IgD-negative memory B cell (primary cell): ENCODE measurements around the gene KCNMA1. TPM values are rescaled to one million over a fixed set of nuclear protein-coding genes. Genes with fewer than 3 reads are reported as not detected.

Experiments used
- H3K27ac Mint-ChIP-seq, 3 donors: one replicate each; pipeline ENCODE4 v1.8.0; 2020 to 2022; ENCODE audit warnings: mild to moderate bottlenecking in 3 of 3, mixed read lengths in 3 of 3, moderate library complexity in 1 of 3
- H3K27me3 Mint-ChIP-seq: one replicate; pipeline ENCODE4 v1.8.0; 2021; ENCODE audit warnings: mixed read lengths
- H3K36me3 Mint-ChIP-seq: one replicate; pipeline ENCODE4 v1.8.0; 2020; ENCODE audit warnings: mild to moderate bottlenecking, mixed read lengths
- H3K4me1 Mint-ChIP-seq, 3 donors: one replicate each; pipeline ENCODE4 v1.8.0; 2020 to 2022; ENCODE audit warnings: mixed read lengths in 3 of 3, mild to moderate bottlenecking in 1 of 3
- H3K4me3 Mint-ChIP-seq, 4 donors: one replicate each; pipeline ENCODE4 v1.8.0; 2020 to 2022; ENCODE audit warnings: mild to moderate bottlenecking in 4 of 4, mixed read lengths in 4 of 4, moderate library complexity in 3 of 4
- H3K9me3 Mint-ChIP-seq, 3 donors: one replicate each; pipeline ENCODE4 v1.8.0; 2020 to 2021; ENCODE audit warnings: mixed read lengths in 3 of 3, mild to moderate bottlenecking in 1 of 3
- polyA plus RNA-seq: library from polyadenylated mRNA; unstranded; fragments of 300-500 nt; fragmentation: Illumina TruSeq; gene quantifications from one replicate; pipeline ENCODE4 v1.2.3, GENCODE V29; 2021

KCNMA1 gene
- polyA plus RNA-seq, 1 donor from 2014 or later, result 5.5 TPM

DNA sequence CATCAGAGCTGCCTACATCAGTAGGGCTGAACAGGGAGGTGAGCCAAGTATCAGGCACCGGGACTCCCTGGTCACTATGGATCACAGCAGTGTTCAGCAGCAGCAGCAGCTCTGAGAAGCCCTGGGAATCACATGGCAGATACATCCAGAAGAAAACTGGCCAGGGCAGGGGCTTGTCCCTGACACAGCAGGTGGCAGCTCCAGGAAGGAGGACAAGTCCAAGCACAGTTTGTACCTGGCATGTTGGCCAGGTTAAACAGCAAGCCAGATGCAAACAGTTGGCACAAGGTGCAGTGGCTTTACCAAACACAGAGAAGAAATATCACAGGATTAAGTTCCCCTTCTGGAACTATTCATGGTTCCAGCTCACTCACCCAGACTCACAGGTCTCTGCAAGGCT lies 139.4 kb downstream of the KCNMA1 start:
- H3K9me3 Mint-ChIP-seq, result no peaks in the 10 kb centered on the region
- peaks cover 2% of the 10 kb centered on the region for H3K27me3 Mint-ChIP-seq
- H3K27ac Mint-ChIP-seq, result no peak overlapping the region
- H3K4me3 Mint-ChIP-seq, result no peak overlapping the region
- no peaks in the 10 kb centered on the region for H3K36me3 Mint-ChIP-seq
- H3K4me1 Mint-ChIP-seq, result peaks cover 5 to 11% (median 11%) of the 10 kb centered on the region in 3 donors

GRCh38 chr10:77497748-77498147 lies 139.9 kb downstream of the KCNMA1 start:
- no peaks in the 10 kb centered on the region for H3K36me3 Mint-ChIP-seq
- H3K4me3 Mint-ChIP-seq, result no peak overlapping the region
- H3K4me1 Mint-ChIP-seq, result peaks cover 6 to 15% (median 11%) of the 10 kb centered on the region in 3 donors

GRCh38 chr10:77496941-77497420 lies 140.6 kb downstream of the KCNMA1 start:
- Mint-ChIP-seq H3K27me3 (peaks cover 7% of the 10 kb centered on the region), H3K9me3 (no peaks in the 10 kb centered on the region), H3K36me3 (no peaks in the 10 kb centered on the region), H3K4me1 (peaks cover 6 to 14% (median 11%) of the 10 kb centered on the region in 3 donors), H3K27ac (no peak overlapping the region), H3K4me3 (no peak overlapping the region)

More at GRCh38 chr10:77497748-77498147, 139.9 kb downstream of the KCNMA1 start:
- Mint-ChIP-seq H3K27ac (no peak overlapping the region), H3K9me3 (no peaks in the 10 kb centered on the region), H3K27me3 (peaks cover 5% of the 10 kb centered on the region)

DNA sequence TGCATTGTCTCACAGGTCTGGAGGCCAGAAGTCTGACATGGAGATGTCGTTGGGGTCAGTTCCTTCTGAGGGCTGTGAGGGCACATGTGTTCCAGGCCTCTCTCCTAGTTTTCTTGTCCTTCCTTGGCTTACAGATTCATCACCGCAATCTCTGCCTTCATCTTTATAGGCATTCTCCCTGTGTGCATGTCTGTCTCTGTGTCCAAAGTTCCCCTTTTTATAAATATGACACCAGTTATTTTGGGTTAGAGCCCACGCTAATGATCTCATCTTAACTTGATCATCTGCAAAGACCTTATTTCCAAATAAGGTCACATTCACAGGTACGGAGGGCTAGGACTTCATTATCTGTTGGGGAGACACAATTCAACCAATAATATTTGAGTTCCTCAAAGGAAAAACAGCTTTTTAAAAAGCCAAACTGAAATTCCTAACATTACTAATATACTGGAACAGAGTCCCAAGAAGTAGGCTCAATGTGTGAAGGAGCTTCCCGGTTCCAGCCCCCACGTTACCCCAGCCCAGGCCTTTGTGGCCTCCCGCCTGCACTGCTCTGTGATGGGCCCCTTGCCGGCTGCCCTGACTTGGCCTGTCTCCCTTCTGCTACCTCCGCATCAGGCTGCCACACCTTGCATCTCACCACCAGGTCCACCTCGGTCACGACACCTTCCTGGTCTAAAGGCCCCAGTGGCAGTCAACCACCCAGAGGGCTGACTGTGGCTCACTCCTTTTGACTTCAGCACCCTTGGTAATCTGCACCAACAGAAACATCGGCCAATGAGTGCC lies 142.7 kb downstream of the KCNMA1 start:
- H3K36me3 Mint-ChIP-seq, result no peaks in the 10 kb centered on the region
- H3K27ac Mint-ChIP-seq, result peak overlapping the region in 1 of 3 donors; percentile 83
- H3K4me3 Mint-ChIP-seq, result peak overlapping the region in 1 of 4 donors; percentile 59
- H3K4me1 Mint-ChIP-seq, result peaks cover 4 to 10% (median 5%) of the 10 kb centered on the region in 3 donors
- H3K9me3 Mint-ChIP-seq, result no peaks in the 10 kb centered on the region
- H3K27me3 Mint-ChIP-seq, result peaks cover 7% of the 10 kb centered on the region

GRCh38 chr10:77494327-77494726 lies 143.3 kb downstream of the KCNMA1 start:
- H3K36me3 Mint-ChIP-seq, result no peaks in the 10 kb centered on the region
- H3K27me3 Mint-ChIP-seq, result peaks cover 7% of the 10 kb centered on the region
- no peaks in the 10 kb centered on the region for H3K9me3 Mint-ChIP-seq
- H3K4me1 Mint-ChIP-seq, result peaks cover 4 to 10% (median 5%) of the 10 kb centered on the region in 3 donors
- H3K4me3 Mint-ChIP-seq, result no peak overlapping the region
- H3K27ac Mint-ChIP-seq, result no peak overlapping the region

GRCh38 chr10:77493851-77494261 lies 143.8 kb downstream of the KCNMA1 start:
- Mint-ChIP-seq H3K27ac (no peak overlapping the region), H3K36me3 (no peaks in the 10 kb centered on the region), H3K4me3 (peak overlapping the region in 1 of 4 donors; percentile 78), H3K4me1 (peaks cover 4 to 10% (median 5%) of the 10 kb centered on the region in 3 donors), H3K9me3 (peaks cover 0 to 1% (median 0%) of the 10 kb centered on the region in 3 donors), H3K27me3 (peaks cover 7% of the 10 kb centered on the region)

- Mint-ChIP-seq H3K27me3 (peaks cover 7% of the 10 kb centered on the region), H3K27ac (peak overlapping the region in 2 of 3 donors; percentile 18 to 72), H3K4me1 (peaks cover 4 to 10% (median 5%) of the 10 kb centered on the region in 3 donors), H3K9me3 (peaks cover 0 to 1% (median 0%) of the 10 kb centered on the region in 3 donors), H3K36me3 (no peaks in the 10 kb centered on the region), H3K4me3 (peak overlapping the region in 2 of 4 donors; percentile 32 to 78)
Measured at GRCh38 chr10:77493239-77493806, 144.3 kb downstream of the KCNMA1 start.

- Mint-ChIP-seq H3K4me1 (peaks cover 4 to 10% (median 5%) of the 10 kb centered on the region in 3 donors), H3K27ac (peak overlapping the region in 1 of 3 donors; percentile 11), H3K9me3 (peaks cover 0 to 1% (median 0%) of the 10 kb centered on the region in 3 donors), H3K27me3 (peaks cover 7% of the 10 kb centered on the region), H3K4me3 (peak overlapping the region in 1 of 4 donors; percentile 15), H3K36me3 (no peaks in the 10 kb centered on the region)
Measured at GRCh38 chr10:77492368-77492994, 145.1 kb downstream of the KCNMA1 start.

DNA sequence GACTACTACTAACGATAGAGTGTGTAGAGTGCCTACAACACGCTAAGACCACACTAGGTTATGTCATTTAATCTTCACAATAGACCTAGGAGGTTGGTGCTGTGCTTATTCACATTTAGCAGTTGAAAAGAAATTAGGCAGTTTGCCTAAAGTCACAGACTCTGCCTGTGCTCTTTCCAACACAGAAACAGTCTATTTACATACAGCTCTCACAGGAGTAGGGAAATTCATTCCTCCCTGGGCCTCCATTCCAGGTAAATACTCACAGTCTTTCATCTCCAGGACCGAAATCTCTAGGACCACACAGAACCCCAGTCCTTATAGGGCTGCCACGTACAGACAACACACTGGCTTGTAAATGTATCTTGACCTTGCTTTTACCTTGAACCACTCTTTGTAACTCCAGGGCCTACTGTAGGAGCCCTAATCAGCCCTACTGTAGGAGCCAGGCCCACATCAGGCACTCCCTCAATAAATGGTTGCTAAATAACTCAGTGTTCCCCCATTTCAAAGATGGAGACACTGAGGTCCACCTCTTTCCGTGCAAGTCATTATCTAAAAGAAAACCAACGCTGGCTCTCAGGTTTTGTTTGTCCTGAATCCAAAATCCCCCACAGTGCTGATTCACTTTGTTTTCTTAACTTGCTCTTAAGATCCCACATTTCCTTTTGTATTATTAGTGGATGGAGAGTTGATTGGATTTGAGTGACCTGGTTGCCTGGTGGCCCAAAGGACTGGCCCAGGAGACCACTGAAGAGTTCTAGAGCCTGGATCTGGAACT lies 146.9 kb downstream of the KCNMA1 start:
- Mint-ChIP-seq H3K27ac (no peak overlapping the region), H3K27me3 (peaks cover 7% of the 10 kb centered on the region), H3K4me1 (peaks cover 2 to 10% (median 5%) of the 10 kb centered on the region in 3 donors)

DNA sequence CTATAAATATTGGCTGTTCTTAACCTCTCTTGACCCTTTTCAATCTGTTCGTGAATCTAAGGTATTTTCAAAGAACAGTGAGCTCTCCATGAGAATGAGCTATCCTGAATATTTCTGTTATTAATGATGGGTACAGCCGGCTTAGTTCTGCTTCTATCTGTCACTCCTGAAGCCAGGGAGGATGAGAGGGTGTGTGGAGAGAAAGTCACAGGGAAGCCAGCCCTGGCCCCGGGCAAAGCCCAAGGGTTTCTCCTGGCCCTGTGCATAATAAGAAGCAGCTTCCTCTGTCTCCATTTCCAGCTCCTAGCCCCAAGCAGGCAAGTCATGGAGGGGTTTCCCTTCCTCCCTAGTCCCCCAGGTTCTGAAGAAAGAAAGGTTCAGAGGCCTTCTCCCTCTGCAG lies 151.1 kb downstream of the KCNMA1 start:
- H3K27ac Mint-ChIP-seq, result no peak overlapping the region
- peaks cover 0 to 1% (median 0%) of the 10 kb centered on the region in 3 donors for H3K4me1 Mint-ChIP-seq
- no peaks in the 10 kb centered on the region for H3K27me3 Mint-ChIP-seq
- H3K4me3 Mint-ChIP-seq, result no peak overlapping the region
- H3K36me3 Mint-ChIP-seq, result no peaks in the 10 kb centered on the region
- peaks cover 0 to 1% (median 0%) of the 10 kb centered on the region in 3 donors for H3K9me3 Mint-ChIP-seq

More for the DNA sequence above, 146.9 kb downstream of the KCNMA1 start:
- Mint-ChIP-seq H3K9me3 (peaks cover 0 to 1% (median 0%) of the 10 kb centered on the region in 3 donors), H3K36me3 (no peaks in the 10 kb centered on the region), H3K4me3 (peak overlapping the region in 1 of 4 donors; percentile 23)

GRCh38 chr10:77485847-77486246 lies 151.8 kb downstream of the KCNMA1 start:
- Mint-ChIP-seq H3K4me3 (no peak overlapping the region), H3K27ac (no peak overlapping the region), H3K9me3 (peaks cover 0 to 1% (median 0%) of the 10 kb centered on the region in 3 donors), H3K27me3 (no peaks in the 10 kb centered on the region), H3K4me1 (peaks cover 0 to 1% (median 0%) of the 10 kb centered on the region in 3 donors), H3K36me3 (no peaks in the 10 kb centered on the region)

GRCh38 chr10:77482072-77482471 lies 155.5 kb downstream of the KCNMA1 start:
- Mint-ChIP-seq H3K9me3 (no peaks in the 10 kb centered on the region), H3K27ac (no peak overlapping the region), H3K4me1 (no peaks in the 10 kb centered on the region), H3K4me3 (no peak overlapping the region), H3K36me3 (no peaks in the 10 kb centered on the region), H3K27me3 (no peaks in the 10 kb centered on the region)

DNA sequence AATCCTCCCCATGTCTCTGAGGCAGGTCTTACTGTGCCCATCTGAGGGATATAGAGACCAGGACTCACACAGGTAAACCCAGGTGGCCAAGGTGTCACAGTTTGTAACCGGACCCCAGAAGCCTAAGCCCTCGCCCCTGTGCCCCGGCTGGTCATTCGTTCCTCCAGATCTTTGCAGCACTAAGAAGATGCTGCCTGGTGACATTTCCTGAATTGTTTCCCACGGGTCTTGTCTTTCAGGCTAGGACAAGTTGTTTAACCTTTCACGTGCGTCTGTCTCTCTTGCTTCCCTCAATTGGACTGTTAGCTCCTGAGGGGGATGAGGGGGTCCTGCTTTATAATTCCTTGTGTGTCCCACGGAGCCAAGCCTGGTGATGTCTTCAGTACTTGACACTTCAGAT lies 158.0 kb downstream of the KCNMA1 start:
- no peaks in the 10 kb centered on the region for H3K36me3 Mint-ChIP-seq
- H3K4me1 Mint-ChIP-seq, result no peaks in the 10 kb centered on the region
- H3K27me3 Mint-ChIP-seq, result no peaks in the 10 kb centered on the region
- H3K9me3 Mint-ChIP-seq, result no peaks in the 10 kb centered on the region
- H3K4me3 Mint-ChIP-seq, result no peak overlapping the region
- H3K27ac Mint-ChIP-seq, result no peak overlapping the region

DNA sequence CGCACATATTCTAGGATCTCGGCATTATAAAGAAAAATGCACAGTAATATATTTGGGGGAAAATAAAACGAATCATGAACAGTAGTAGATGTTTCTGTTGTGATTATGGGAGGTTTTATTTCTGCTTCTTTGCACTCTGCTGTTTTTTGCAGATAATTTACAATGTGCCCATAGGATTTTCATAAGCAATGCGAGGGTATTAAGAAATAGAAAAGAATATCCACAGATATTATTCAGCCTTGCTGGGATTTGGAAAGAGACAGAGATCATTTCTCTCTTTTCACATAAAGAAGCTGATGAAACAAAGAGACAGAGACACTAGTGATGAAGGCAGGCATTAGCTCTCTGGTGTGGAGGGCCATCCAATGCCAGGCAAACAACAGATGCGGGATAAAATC lies 158.6 kb downstream of the KCNMA1 start:
- Mint-ChIP-seq H3K9me3 (no peaks in the 10 kb centered on the region), H3K27me3 (no peaks in the 10 kb centered on the region), H3K27ac (no peak overlapping the region), H3K36me3 (no peaks in the 10 kb centered on the region), H3K4me1 (no peaks in the 10 kb centered on the region), H3K4me3 (no peak overlapping the region)
